Endothelial cell of umbilical vein (primary cell): ENCODE results near the gene XKR8. TPM values are rescaled to one million over a fixed set of nuclear protein-coding genes. Genes with fewer than 3 reads are reported as not detected.

Experiments
- BruUV-seq: library from RNA; stranded (reverse); fragments of 400-500 nt; replicated peaks from 2 replicates; lab custom pipeline; 2021; lab: Mats Ljungman, UMichigan
- CTCF ChIA-PET: fragments of 300-600, 350-600 bp; sonication (Branson Sonifier 250); formaldehyde crosslinking; loops from one replicate; lab custom pipeline; 2021; ENCODE audit warnings: antibody characterized with exemption, inconsistent platforms; lab: Charles Lee
- POLR2A ChIA-PET: fragments of 300-600, 350-600 bp; sonication (Branson Sonifier 250); formaldehyde crosslinking; loops from one replicate; lab custom pipeline; 2021; ENCODE audit warnings: antibody characterized with exemption, inconsistent platforms; lab: Charles Lee
- DNase-seq: peaks from one replicate; pipeline ENCODE4 v3.0.0-alpha.2; 2011; ENCODE audit warnings: low read depth, low spot score
- FAIRE-seq: peaks from 2 replicates; lab custom pipeline; 2011; peaks lifted over from hg19 to GRCh38; lab: Jason Lieb, UNC
- H2AFZ ChIP-seq: 2 replicates; pipeline ENCODE4 v1.6.0; 2012; ENCODE audit warnings: low read depth, low read length, control low read depth, inconsistent platforms
- H3K27ac ChIP-seq: 2 replicates; pipeline ENCODE4 v1.5.1; 2011; ENCODE audit warnings: low read depth, mild to moderate bottlenecking, control low read depth, low read length, moderate library complexity; ENCODE audit not compliant: insufficient read depth
- H3K27me3 ChIP-seq, 2 experiments: 2 replicates each; pipeline versions ENCODE4 v1.6.0 to v1.6.1; 2011; ENCODE audit warnings: low read length in 2 of 2, mixed read lengths in 1 of 2; ENCODE audit not compliant: control insufficient read depth in 2 of 2, insufficient read depth in 2 of 2
- H3K36me3 ChIP-seq, 2 experiments: 2 replicates in 1 of 2; 3 replicates in 1 of 2; pipeline ENCODE4 v1.5.1; 2011; ENCODE audit warnings: low read length in 2 of 2, mild to moderate bottlenecking in 1 of 2, moderate library complexity in 1 of 2; ENCODE audit not compliant: control insufficient read depth in 2 of 2, insufficient read depth in 2 of 2; ENCODE audit errors: extremely low read depth in 1 of 2
- H3K4me1 ChIP-seq: 3 replicates; pipeline ENCODE4 v1.5.1; 2011; ENCODE audit warnings: mild to moderate bottlenecking, low read length; ENCODE audit not compliant: control insufficient read depth, insufficient read depth; ENCODE audit errors: extremely low read depth
- H3K4me2 ChIP-seq: 2 replicates; pipeline ENCODE4 v1.6.1; 2011; ENCODE audit warnings: low read length, control low read depth, mixed read lengths; ENCODE audit not compliant: insufficient read depth
- H3K4me3 ChIP-seq, 3 experiments: fragments of 200-600 bp in 1 of 3; sonication (generic), shearing (Covaris generic) in 1 of 3; replicated peaks in 1 of 3; 2 replicates each; pipeline ENCODE4 v1.5.1; 2011 to 2016; ENCODE audit warnings: control low read depth in 3 of 3, low read length in 3 of 3, mild to moderate bottlenecking in 2 of 3, inconsistent platforms in 1 of 3, low read depth in 1 of 3, moderate library complexity in 1 of 3; ENCODE audit not compliant: insufficient read depth in 1 of 3
- H3K79me2 ChIP-seq: 2 replicates; pipeline ENCODE4 v1.6.0; 2012; ENCODE audit warnings: low read length, inconsistent platforms; ENCODE audit not compliant: control insufficient read depth, insufficient read depth
- H3K9ac ChIP-seq: replicated peaks from 2 replicates; pipeline ENCODE3; 2011; ENCODE audit warnings: low read length, control low read depth; ENCODE audit not compliant: insufficient read depth; ENCODE audit errors: extremely low read depth
- H3K9me1 ChIP-seq: replicated peaks from 3 replicates; pipeline ENCODE4 v1.6.0; 2011; ENCODE audit warnings: mild to moderate bottlenecking, low read length; ENCODE audit not compliant: control insufficient read depth, insufficient read depth; ENCODE audit errors: extremely low read depth
- H3K9me3 ChIP-seq: replicated peaks from 2 replicates; pipeline ENCODE4 v1.5.1; 2012; ENCODE audit warnings: low read length, inconsistent platforms; ENCODE audit not compliant: control insufficient read depth, insufficient read depth
- H4K20me1 ChIP-seq: replicated peaks from 2 replicates; pipeline ENCODE3; 2011; ENCODE audit warnings: mild to moderate bottlenecking, low read length; ENCODE audit not compliant: control insufficient read depth, insufficient read depth; ENCODE audit errors: extremely low read depth
- CTCF ChIP-seq, 2 donors: IDR thresholded peaks; 1 replicate in 1 of 2; 2 replicates in 1 of 2; pipeline ENCODE4 v1.5.1; 2011; ENCODE audit warnings: low read length in 2 of 2, mild to moderate bottlenecking in 2 of 2, moderate library complexity in 2 of 2, control low read depth in 1 of 2, inconsistent platforms in 1 of 2, low read depth in 1 of 2; ENCODE audit not compliant: insufficient read depth in 1 of 2; ENCODE audit errors: extremely low read depth in 1 of 2
- EZH2 ChIP-seq: IDR thresholded peaks from 2 replicates; pipeline ENCODE4 v1.6.1; 2012; ENCODE audit warnings: borderline replicate concordance, low read depth, mild to moderate bottlenecking, moderate library complexity, low read length, inconsistent platforms; ENCODE audit not compliant: severe bottlenecking
- FOS ChIP-seq: IDR thresholded peaks from 2 replicates; pipeline ENCODE4 v1.6.1; 2011; ENCODE audit warnings: mild to moderate bottlenecking, low read length, moderate library complexity, borderline replicate concordance; ENCODE audit not compliant: insufficient read depth
- GATA2 ChIP-seq: IDR thresholded peaks from 2 replicates; pipeline ENCODE4 v1.7.0; 2011; ENCODE audit warnings: low read depth, mild to moderate bottlenecking, moderate library complexity, mixed read lengths, low read length; ENCODE audit not compliant: insufficient read length, insufficient read depth
- JUN ChIP-seq: IDR thresholded peaks from 2 replicates; pipeline ENCODE4 v1.6.1; 2011; ENCODE audit warnings: borderline replicate concordance, low read depth; ENCODE audit not compliant: insufficient read length, insufficient read depth
- MAX ChIP-seq: IDR thresholded peaks from 2 replicates; pipeline ENCODE4 v1.6.1; 2011; ENCODE audit not compliant: insufficient read depth, insufficient read length
- MYC ChIP-seq: IDR thresholded peaks from one replicate; pipeline ENCODE4 v1.6.1; 2011; ENCODE audit warnings: mild to moderate bottlenecking, low read depth, low read length
- POLR2A ChIP-seq: IDR thresholded peaks from 2 replicates; pipeline ENCODE4 v1.6.1; 2012; ENCODE audit warnings: low read depth, mild to moderate bottlenecking, control low read depth, low read length
- POLR2AphosphoS5 ChIP-seq: IDR thresholded peaks from 2 replicates; pipeline ENCODE4 v1.6.1; 2012; ENCODE audit warnings: low read depth, mild to moderate bottlenecking, control low read depth, low read length, moderate library complexity; ENCODE audit not compliant: insufficient read depth
- dilution Hi-C: fragments of 300-500 bp; cut with MboI; formaldehyde crosslinking; loops from one replicate; pipeline ENCODE4 v1.15.0; 2019; ENCODE audit warnings: low sequenced_read_pairs; ENCODE audit not compliant: extremely low pct_ligation_motif_present
- intact Hi-C: fragments of 100-400 bp; cut with micrococcal nuclease; formaldehyde crosslinking; loops from one replicate; pipeline ENCODE4 v1.10.0; 2022
- polyA plus RNA-seq, 4 experiments: library from polyadenylated mRNA; depleted of rRNA in 3 of 4; stranded (reverse) in 3 of 4; unstranded in 1 of 4; fragments of >200 nt; gene quantifications; 2 replicates each; pipeline versions ENCODE4 v1.2.1 to v1.2.3, GENCODE V29; 2011 to 2012; ENCODE audit warnings: missing spikeins in 1 of 4
- total RNA-seq: library from RNA; stranded (reverse); gene quantifications from 2 replicates; pipeline ENCODE4 v1.2.3, GENCODE V29; 2021

Gene XKR8
- total and polyA plus RNA-seq, 2 donors (not counting 3 experiments of a cell fraction or from before 2014, with no cell fraction given): 10.0 to 13.1 TPM

GRCh38 chr1:27980216-27980845 lies 20.6 kb downstream of the XKR8 start:
- no peak overlapping the region for H3K4me3 ChIP-seq
- POLR2A ChIA-PET: interaction anchor here (0.5 kb wide), 1 partner anchor 18 kb away, joined by 4 read pairs; no protein-coding TSS in a partner anchor
- H3K4me1 ChIP-seq: peaks cover 3% of the 10 kb centered on the region
- H2AFZ ChIP-seq: no peak overlapping the region
- intact Hi-C loops (loop anchor here (10.0 kb wide), 1 partner anchor 224 kb away; no protein-coding TSS in a partner anchor), dilution Hi-C loops (no loop called here)
- no peaks in the 10 kb centered on the region for H4K20me1 ChIP-seq
- H3K9ac ChIP-seq: no peak overlapping the region
- H3K36me3 ChIP-seq: peaks cover 0 to 4% of the 10 kb centered on the region in 2 experiments
- H3K9me1 ChIP-seq: no peaks in the 10 kb centered on the region
- H3K27ac ChIP-seq: no peak overlapping the region
- CTCF ChIA-PET: interaction anchor here (0.7 to 6.3 kb wide), 19 partner anchors 8 to 311 kb away, joined by 3 to 99 read pairs (median 6); partner anchors contain the start of gene EYA3
- H3K9me3 ChIP-seq: no peaks in the 10 kb centered on the region
- no peaks in the 10 kb centered on the region for H3K79me2 ChIP-seq
- H3K4me2 ChIP-seq: no peak overlapping the region
- H3K27me3 ChIP-seq: no peaks in the 10 kb centered on the region
- FAIRE-seq (no peak), DNase-seq (no peak)
- TF ChIP-seq JUN: no peak
- no peak for TF ChIP-seq GATA2
- no peak for TF ChIP-seq POLR2A
- no peak for TF ChIP-seq MAX
- TF ChIP-seq CTCF (IDR thresholded peaks at IDR 0.05; ENCODE audit: extremely low read depth in 1 of 2, insufficient read depth in 1 of 2, low read depth in 1 of 2, low read length in 2 of 2): no peak
- no peak for TF ChIP-seq EZH2
- no peak for TF ChIP-seq FOS
- TF ChIP-seq MYC: no peak
- TF ChIP-seq POLR2AphosphoS5: no peak
- no TSS peak for BruUV-seq
